ENCODE data around the gene MICA. TPM values are rescaled to one million over a fixed set of nuclear protein-coding genes. Genes with fewer than 3 reads are reported as not detected.
"Not testable (repeated sequence)": the region's sequence is repeated elsewhere in the genome, so short reads cannot be mapped to it uniquely, and the experiment has no call there.

Gene MICA
- polyA plus RNA-seq, 1 of the 3 experiments (the other 2 are of a cell fraction): 28.8 TPM

DNA sequence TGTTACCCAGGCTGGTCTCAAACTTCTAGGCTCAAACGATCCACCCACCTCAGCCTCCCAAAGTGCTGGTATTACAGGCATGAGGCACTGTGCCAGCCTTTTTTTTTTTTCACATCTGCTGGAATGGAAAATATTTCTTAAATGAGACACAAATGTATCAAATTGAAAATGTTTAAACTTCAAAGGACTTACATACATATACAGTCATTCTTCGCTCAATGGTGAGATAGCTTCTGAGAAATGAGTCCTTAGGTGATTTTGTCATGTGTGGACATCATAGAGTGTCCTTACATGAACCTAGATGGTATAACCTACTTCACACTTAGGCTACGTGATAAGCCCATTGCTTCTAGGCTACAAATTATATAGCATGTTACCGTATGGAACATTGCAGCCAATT lies 43.1 kb downstream of the MICA start (continued):
- TF ChIP-seq FOXJ3 (CRISPR knock-in tag; IDR thresholded peaks at IDR 0.05) (no peak), TEAD4 (IDR thresholded peaks at IDR 0.05; ENCODE audit: borderline replicate concordance, insufficient read depth) (no peak), RCOR1 (IDR thresholded peaks at IDR 0.05; ENCODE audit: low read length) (no peak), SMC3 (IDR thresholded peaks at IDR 0.05; ENCODE audit: low read depth, low read length) (no peak), NFIC (IDR thresholded peaks at IDR 0.05; ENCODE audit: borderline replicate concordance) (no peak), YY1 (IDR thresholded peaks at IDR 0.05; ENCODE audit: low read depth) (no peak), RXRA (IDR thresholded peaks at IDR 0.05; ENCODE audit: borderline replicate concordance, low read depth) (no peak)
- TF ChIP-seq, protein P1, sequence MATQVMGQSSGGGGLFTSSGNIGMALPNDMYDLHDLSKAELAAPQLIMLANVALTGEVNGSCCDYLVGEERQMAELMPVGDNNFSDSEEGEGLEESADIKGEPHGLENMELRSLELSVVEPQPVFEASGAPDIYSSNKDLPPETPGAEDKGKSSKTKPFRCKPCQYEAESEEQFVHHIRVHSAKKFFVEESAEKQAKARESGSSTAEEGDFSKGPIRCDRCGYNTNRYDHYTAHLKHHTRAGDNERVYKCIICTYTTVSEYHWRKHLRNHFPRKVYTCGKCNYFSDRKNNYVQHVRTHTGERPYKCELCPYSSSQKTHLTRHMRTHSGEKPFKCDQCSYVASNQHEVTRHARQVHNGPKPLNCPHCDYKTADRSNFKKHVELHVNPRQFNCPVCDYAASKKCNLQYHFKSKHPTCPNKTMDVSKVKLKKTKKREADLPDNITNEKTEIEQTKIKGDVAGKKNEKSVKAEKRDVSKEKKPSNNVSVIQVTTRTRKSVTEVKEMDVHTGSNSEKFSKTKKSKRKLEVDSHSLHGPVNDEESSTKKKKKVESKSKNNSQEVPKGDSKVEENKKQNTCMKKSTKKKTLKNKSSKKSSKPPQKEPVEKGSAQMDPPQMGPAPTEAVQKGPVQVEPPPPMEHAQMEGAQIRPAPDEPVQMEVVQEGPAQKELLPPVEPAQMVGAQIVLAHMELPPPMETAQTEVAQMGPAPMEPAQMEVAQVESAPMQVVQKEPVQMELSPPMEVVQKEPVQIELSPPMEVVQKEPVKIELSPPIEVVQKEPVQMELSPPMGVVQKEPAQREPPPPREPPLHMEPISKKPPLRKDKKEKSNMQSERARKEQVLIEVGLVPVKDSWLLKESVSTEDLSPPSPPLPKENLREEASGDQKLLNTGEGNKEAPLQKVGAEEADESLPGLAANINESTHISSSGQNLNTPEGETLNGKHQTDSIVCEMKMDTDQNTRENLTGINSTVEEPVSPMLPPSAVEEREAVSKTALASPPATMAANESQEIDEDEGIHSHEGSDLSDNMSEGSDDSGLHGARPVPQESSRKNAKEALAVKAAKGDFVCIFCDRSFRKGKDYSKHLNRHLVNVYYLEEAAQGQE (IDR thresholded peaks at IDR 0.05; ENCODE audit: low read depth, low read length): no peak
- TF ChIP-seq, protein P2, sequence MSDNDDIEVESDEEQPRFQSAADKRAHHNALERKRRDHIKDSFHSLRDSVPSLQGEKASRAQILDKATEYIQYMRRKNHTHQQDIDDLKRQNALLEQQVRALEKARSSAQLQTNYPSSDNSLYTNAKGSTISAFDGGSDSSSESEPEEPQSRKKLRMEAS (IDR thresholded peaks at IDR 0.05; ENCODE audit: low read depth): no peak
- TF ChIP-seq, protein P3, sequence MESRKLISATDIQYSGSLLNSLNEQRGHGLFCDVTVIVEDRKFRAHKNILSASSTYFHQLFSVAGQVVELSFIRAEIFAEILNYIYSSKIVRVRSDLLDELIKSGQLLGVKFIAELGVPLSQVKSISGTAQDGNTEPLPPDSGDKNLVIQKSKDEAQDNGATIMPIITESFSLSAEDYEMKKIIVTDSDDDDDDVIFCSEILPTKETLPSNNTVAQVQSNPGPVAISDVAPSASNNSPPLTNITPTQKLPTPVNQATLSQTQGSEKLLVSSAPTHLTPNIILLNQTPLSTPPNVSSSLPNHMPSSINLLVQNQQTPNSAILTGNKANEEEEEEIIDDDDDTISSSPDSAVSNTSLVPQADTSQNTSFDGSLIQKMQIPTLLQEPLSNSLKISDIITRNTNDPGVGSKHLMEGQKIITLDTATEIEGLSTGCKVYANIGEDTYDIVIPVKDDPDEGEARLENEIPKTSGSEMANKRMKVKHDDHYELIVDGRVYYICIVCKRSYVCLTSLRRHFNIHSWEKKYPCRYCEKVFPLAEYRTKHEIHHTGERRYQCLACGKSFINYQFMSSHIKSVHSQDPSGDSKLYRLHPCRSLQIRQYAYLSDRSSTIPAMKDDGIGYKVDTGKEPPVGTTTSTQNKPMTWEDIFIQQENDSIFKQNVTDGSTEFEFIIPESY (IDR thresholded peaks at IDR 0.05; ENCODE audit: borderline replicate concordance, low read depth): no peak

GRCh38 chr6:31446999-31447789 lies 43.8 kb downstream of the MICA start:
- H3K4me2 ChIP-seq; DNase-seq; H3K9ac ChIP-seq; H2AFZ ChIP-seq (ENCODE audit: low read depth); H3K27ac ChIP-seq (ENCODE audit: low read depth in 2 of 2, low read length in 1 of 2); H3F3A ChIP-seq (replicated peaks; ENCODE audit: insufficient read depth); H3K36me3 ChIP-seq (replicated peaks in 1 of 2; ENCODE audit: control insufficient read depth in 1 of 2, insufficient read depth in 2 of 2, low read length in 1 of 2); POLR2A ChIA-PET; H3K9me2 ChIP-seq; H3K4me1 ChIP-seq (ENCODE audit: control insufficient read depth in 1 of 2, insufficient read depth in 2 of 2, low read depth in 1 of 2, low read length in 1 of 2); H4K20me1 ChIP-seq (ENCODE audit: insufficient read depth); H3K4me3 ChIP-seq (ENCODE audit: low read depth in 2 of 2, low read length in 1 of 2); H3K79me2 ChIP-seq (ENCODE audit: insufficient read depth); H3K9me3 ChIP-seq: not testable (repeated sequence)
- peaks cover 31% of the 10 kb centered on the region; the same call in 1 of the 2 replicates for H3K27me3 ChIP-seq (ENCODE audit: insufficient read depth)
- CTCF ChIA-PET: interaction anchor here (0.7 kb wide), 1 partner anchor 15 kb away, joined by 3 read pairs; no protein-coding TSS in a partner anchor
- WGBS (ENCODE audit: low lambda C conversion rate): 40% methylated on average over 5 of the region's 6 CpGs
